GM10847 (cell line): ENCODE results near the gene RAB30.

Experiments used
- POLR2A ChIP-seq: IDR thresholded peaks from 2 replicates; pipeline ENCODE4 v1.6.1; 2011; ENCODE audit not compliant: insufficient read length; ENCODE audit errors: extremely low read depth

Gene RAB30

GRCh38 chr11:82969811-82970210, 101.9 kb downstream of the RAB30 start:
- no peak for TF ChIP-seq POLR2A

- no peak for TF ChIP-seq POLR2A
These were observed 104.3 kb downstream of the RAB30 start for GRCh38 chr11:82967381-82967780.

GRCh38 chr11:82960779-82961143, 110.9 kb downstream of the RAB30 start:
- TF ChIP-seq POLR2A, result no peak

- no peak for TF ChIP-seq POLR2A
These were observed 111.5 kb downstream of the RAB30 start for GRCh38 chr11:82959987-82960778.

- no peak for TF ChIP-seq POLR2A
These were observed 122.3 kb downstream of the RAB30 start for GRCh38 chr11:82949352-82949751.

GRCh38 chr11:82945682-82946081, 126.0 kb downstream of the RAB30 start:
- TF ChIP-seq POLR2A, result no peak

- TF ChIP-seq POLR2A, result no peak
These were observed 127.5 kb downstream of the RAB30 start for GRCh38 chr11:82944198-82944597.

GRCh38 chr11:82942376-82942775, 129.3 kb downstream of the RAB30 start:
- no peak for TF ChIP-seq POLR2A

- no peak for TF ChIP-seq POLR2A
These were observed 132.2 kb downstream of the RAB30 start for GRCh38 chr11:82939456-82939855.

- no peak for TF ChIP-seq POLR2A
These were observed 134.1 kb downstream of the RAB30 start for GRCh38 chr11:82937554-82937953.

GRCh38 chr11:82936261-82936660, 135.4 kb downstream of the RAB30 start:
- no peak for TF ChIP-seq POLR2A

GRCh38 chr11:82932564-82932963, 139.1 kb downstream of the RAB30 start:
- TF ChIP-seq POLR2A, result no peak

- no peak for TF ChIP-seq POLR2A
These were observed 141.0 kb downstream of the RAB30 start for GRCh38 chr11:82930734-82931133.

GRCh38 chr11:82930229-82930628, 141.5 kb downstream of the RAB30 start:
- no peak for TF ChIP-seq POLR2A

- TF ChIP-seq POLR2A, result no peak
These were observed 142.6 kb downstream of the RAB30 start for GRCh38 chr11:82929121-82929520.

- no peak for TF ChIP-seq POLR2A
These were observed 144.3 kb downstream of the RAB30 start for GRCh38 chr11:82927264-82927880.
